PC-3 (cell line): Measurements from ENCODE around the gene MYOF. TPM values are rescaled to one million over a fixed set of nuclear protein-coding genes. Genes with fewer than 3 reads are reported as not detected.

Experiments
- ATAC-seq: fragments of 200-7000 bp; cut with Tn5 transposase; 2 replicates; pipeline ENCODE4 v1.9.1; 2020; ENCODE audit warnings: mild to moderate bottlenecking, moderate library complexity
- BruUV-seq: library from RNA; stranded (reverse); fragments of 400-500 nt; replicated peaks from 2 replicates; lab custom pipeline; 2021; lab: Mats Ljungman, UMichigan
- CTCF ChIA-PET: fragments of 300-600 bp; sonication (Branson Sonifier 250); formaldehyde crosslinking; loops from one replicate; lab custom pipeline; 2022; ENCODE audit warnings: antibody characterized with exemption; lab: Charles Lee
- POLR2A ChIA-PET: fragments of 300-600 bp; sonication (Branson Sonifier 250); formaldehyde crosslinking; loops from one replicate; lab custom pipeline; 2022; ENCODE audit warnings: antibody characterized with exemption; ENCODE audit not compliant: unreplicated experiment; lab: Charles Lee
- DNase-seq: peaks from one replicate; pipeline ENCODE4 v3.0.0-alpha.2; 2015
- H2AFZ ChIP-seq: fragments of 300-600 bp; sonication (generic); 2 replicates; pipeline ENCODE4 v1.6.0; 2016; ENCODE audit warnings: antibody characterized with exemption, low read length
- H3F3A ChIP-seq: fragments of 300-600 bp; sonication (generic); one replicate; pipeline ENCODE4 v1.6.0; 2017; ENCODE audit warnings: antibody characterized with exemption, low read length, control low read depth, mild to moderate bottlenecking; ENCODE audit not compliant: unreplicated experiment
- H3K27ac ChIP-seq: fragments of 300-600 bp; sonication (generic); 2 replicates; pipeline ENCODE4 v1.5.1; 2016; ENCODE audit warnings: mild to moderate bottlenecking, low read length
- H3K27me3 ChIP-seq: fragments of 300-600 bp; sonication (generic); 2 replicates; pipeline ENCODE4 v1.6.1; 2016; ENCODE audit warnings: low read length, mixed read lengths
- H3K36me3 ChIP-seq: fragments of 300-600 bp; sonication (generic); 2 replicates; pipeline ENCODE4 v1.6.1; 2016; ENCODE audit warnings: low read depth, mixed run types, low read length, mixed read lengths
- H3K4me1 ChIP-seq: fragments of 300-600 bp; sonication (generic); 2 replicates; pipeline ENCODE4 v1.5.1; 2016; ENCODE audit warnings: low read length; ENCODE audit not compliant: insufficient read depth
- H3K4me2 ChIP-seq: fragments of 300-600 bp; sonication (generic); 2 replicates; pipeline ENCODE4 v1.6.0; 2016; ENCODE audit warnings: low read length
- H3K4me3 ChIP-seq: fragments of 300-600 bp; sonication (generic); 2 replicates; pipeline ENCODE4 v1.5.1; 2016; ENCODE audit warnings: mild to moderate bottlenecking, low read length, mixed read lengths
- H3K79me2 ChIP-seq: fragments of 300-600 bp; sonication (generic); 2 replicates; pipeline ENCODE4 v1.6.1; 2017; ENCODE audit warnings: low read length, mixed read lengths
- H3K9ac ChIP-seq: fragments of 300-600 bp; sonication (generic); 2 replicates; pipeline ENCODE4 v1.6.0; 2016; ENCODE audit warnings: mild to moderate bottlenecking, low read length
- H3K9me2 ChIP-seq: fragments of 300-600 bp; sonication (generic); replicated peaks from 2 replicates; pipeline ENCODE4 v1.6.1; 2016; ENCODE audit warnings: mixed run types, low read length, mixed read lengths
- H3K9me3 ChIP-seq: fragments of 300-600 bp; sonication (generic); 2 replicates; pipeline ENCODE4 v1.6.1; 2016; ENCODE audit warnings: low read length, mixed read lengths
- H4K20me1 ChIP-seq: fragments of 300-600 bp; sonication (generic); 2 replicates; pipeline ENCODE4 v1.6.1; 2016; ENCODE audit warnings: low read length, mixed read lengths
- EZH2 ChIP-seq: fragments of 300-600 bp; sonication (generic); IDR thresholded peaks from one replicate; pipeline ENCODE4 v1.6.1; 2017; ENCODE audit warnings: antibody characterized with exemption, mild to moderate bottlenecking, low read length; ENCODE audit not compliant: unreplicated experiment
- EZH2phosphoT487 ChIP-seq: fragments of 300-600 bp; sonication (generic); IDR thresholded peaks from 2 replicates; pipeline ENCODE4 v1.6.1; 2018; ENCODE audit warnings: mild to moderate bottlenecking, antibody characterized with exemption, low read length, borderline replicate concordance
- intact Hi-C: fragments of 100-400 bp; cut with micrococcal nuclease; formaldehyde crosslinking; loops from 2 replicates; pipeline ENCODE4 v1.9.0; 2023
- total RNA-seq: library from RNA; depleted of rRNA; stranded (reverse); fragments of >200 nt; gene quantifications from 2 replicates; pipeline ENCODE4 v1.2.3, GENCODE V29; 2014
- TF ChIP-seq, protein P1 (sequence below): fragments of 300-600 bp; sonication (generic); conservative IDR thresholded peaks from 2 replicates; pipeline ENCODE4 v1.5.1; 2017; ENCODE audit warnings: antibody characterized with exemption, low read depth, mild to moderate bottlenecking, low read length

Gene MYOF
- total RNA-seq, 1 experiment from 2014 or later: 174 TPM

DNA sequence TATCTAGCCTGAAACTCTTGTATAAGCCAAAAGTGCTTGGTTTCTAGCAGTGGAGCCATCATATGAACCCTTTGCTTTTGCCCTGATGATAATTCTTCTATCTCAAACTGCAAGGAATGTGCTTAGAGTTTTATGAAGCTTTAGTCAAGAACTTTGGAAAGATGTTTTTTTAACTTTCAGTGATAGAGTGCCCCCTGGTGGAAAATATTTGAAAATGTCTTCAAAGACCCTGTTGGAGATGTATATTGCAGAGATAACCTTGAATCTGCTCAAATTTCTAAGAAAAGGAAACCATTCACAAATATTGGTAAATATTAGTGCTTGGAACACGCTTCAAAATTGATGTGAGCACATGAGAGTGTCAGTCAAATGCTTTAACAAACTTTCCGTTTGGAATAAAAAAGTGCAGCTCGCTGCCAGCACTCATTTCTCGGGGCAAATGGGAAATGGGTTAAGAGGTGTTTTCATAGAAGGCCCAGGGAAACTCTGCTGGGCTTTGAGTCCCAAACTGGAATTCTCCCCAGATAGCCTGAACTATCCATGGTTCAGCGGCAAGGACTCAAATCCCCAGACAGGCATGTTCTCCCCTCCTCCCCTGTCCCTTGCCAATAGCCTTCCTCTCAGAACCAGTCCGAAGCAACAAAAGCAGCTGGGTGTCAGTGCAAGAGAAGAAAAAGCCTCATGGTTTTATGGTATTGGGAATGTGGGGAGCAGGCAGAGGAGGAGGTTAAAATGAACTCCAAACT, 129.3 kb downstream of the MYOF start:
- Histone ChIP-seq H3K9ac (no peak overlapping the region), H3K4me2 (no peak overlapping the region), H3K36me3 (peaks cover 90% of the 10 kb centered on the region), H3K4me3 (no peak overlapping the region), H3K4me1 (no peaks in the 10 kb centered on the region), H3K9me2 (no peaks in the 10 kb centered on the region), H3K27me3 (no peaks in the 10 kb centered on the region), H2AFZ (no peak overlapping the region), H3K9me3 (no peaks in the 10 kb centered on the region), H3F3A (no peaks in the 10 kb centered on the region), H4K20me1 (no peaks in the 10 kb centered on the region), H3K79me2 (no peaks in the 10 kb centered on the region), H3K27ac (no peak overlapping the region)
- intact Hi-C loops: no loop called here
- no TSS peak for BruUV-seq
- CTCF ChIA-PET: no interaction called here
- ATAC-seq: peak; percentile 22; the same call in 1 of the 2 replicates
- TF ChIP-seq, protein P1, sequence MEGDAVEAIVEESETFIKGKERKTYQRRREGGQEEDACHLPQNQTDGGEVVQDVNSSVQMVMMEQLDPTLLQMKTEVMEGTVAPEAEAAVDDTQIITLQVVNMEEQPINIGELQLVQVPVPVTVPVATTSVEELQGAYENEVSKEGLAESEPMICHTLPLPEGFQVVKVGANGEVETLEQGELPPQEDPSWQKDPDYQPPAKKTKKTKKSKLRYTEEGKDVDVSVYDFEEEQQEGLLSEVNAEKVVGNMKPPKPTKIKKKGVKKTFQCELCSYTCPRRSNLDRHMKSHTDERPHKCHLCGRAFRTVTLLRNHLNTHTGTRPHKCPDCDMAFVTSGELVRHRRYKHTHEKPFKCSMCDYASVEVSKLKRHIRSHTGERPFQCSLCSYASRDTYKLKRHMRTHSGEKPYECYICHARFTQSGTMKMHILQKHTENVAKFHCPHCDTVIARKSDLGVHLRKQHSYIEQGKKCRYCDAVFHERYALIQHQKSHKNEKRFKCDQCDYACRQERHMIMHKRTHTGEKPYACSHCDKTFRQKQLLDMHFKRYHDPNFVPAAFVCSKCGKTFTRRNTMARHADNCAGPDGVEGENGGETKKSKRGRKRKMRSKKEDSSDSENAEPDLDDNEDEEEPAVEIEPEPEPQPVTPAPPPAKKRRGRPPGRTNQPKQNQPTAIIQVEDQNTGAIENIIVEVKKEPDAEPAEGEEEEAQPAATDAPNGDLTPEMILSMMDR: peak; percentile 76
- TF ChIP-seq EZH2: no peak
- peak; percentile 60 for DNase-seq
- POLR2A ChIA-PET: no interaction called here

DNA sequence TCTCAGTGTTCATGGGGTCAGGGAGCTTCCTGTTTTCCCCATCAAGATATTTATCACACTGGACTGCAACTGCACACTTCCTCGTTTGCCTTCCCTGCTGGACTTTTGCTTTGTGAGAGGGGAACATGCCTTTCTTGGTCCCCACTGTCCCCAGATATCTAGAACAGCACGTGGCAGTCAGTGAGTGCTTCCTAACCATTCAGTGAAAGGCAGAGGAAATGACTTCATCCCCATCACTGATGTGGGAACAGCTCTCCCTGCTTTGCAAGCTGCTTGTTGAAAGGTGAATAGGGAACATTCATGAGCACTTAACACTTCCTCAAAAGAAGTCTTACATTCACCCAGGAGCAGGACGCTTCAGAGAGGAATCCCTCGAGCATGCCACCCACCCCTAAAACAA, 135.4 kb downstream of the MYOF start:
- intact Hi-C loops: no loop called here
- no peaks in the 10 kb centered on the region for H3K9me2 ChIP-seq
- no peak for ATAC-seq
- peaks cover 86% of the 10 kb centered on the region for H3K36me3 ChIP-seq
- ChIA-PET CTCF (interaction anchor here (0.6 kb wide), 1 partner anchor 25 kb away, joined by 4 read pairs; no protein-coding TSS in a partner anchor), POLR2A (no interaction called here)
- no peaks in the 10 kb centered on the region for H3K4me1 ChIP-seq
- no peaks in the 10 kb centered on the region for H3K9me3 ChIP-seq
- H3K4me2 ChIP-seq: no peak overlapping the region
- TF ChIP-seq, protein P1: no peak
- no peak for TF ChIP-seq EZH2
- TF ChIP-seq EZH2phosphoT487: no peak
- no peak overlapping the region for H2AFZ ChIP-seq
- no peaks in the 10 kb centered on the region for H3K79me2 ChIP-seq
- H3K9ac ChIP-seq: no peak overlapping the region
- H4K20me1 ChIP-seq: no peaks in the 10 kb centered on the region
- H3F3A ChIP-seq: no peaks in the 10 kb centered on the region
- DNase-seq: no peak
- no peak overlapping the region for H3K27ac ChIP-seq
- no peaks in the 10 kb centered on the region for H3K27me3 ChIP-seq
- no TSS peak for BruUV-seq
- no peak overlapping the region for H3K4me3 ChIP-seq

DNA sequence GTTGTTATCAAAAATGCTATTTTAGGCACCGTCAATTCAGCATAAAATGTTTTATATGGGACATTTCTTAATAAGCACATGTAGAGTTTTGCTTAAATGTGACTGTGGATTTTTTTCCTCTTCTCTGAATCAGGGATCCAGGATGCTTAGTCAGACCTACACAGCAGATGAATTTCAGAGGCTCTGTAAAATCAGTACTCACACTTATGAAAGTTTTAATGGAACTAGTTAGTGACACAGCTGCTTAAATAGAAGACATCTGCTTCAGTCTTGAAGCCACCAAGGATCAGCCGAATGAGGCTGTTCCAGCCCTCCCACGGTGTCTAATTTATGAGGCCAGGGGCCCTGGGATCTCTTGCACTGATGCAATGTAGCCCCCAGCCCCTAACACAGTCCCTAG, 136.0 kb downstream of the MYOF start:
- no peaks in the 10 kb centered on the region for H3K79me2 ChIP-seq
- H3K27ac ChIP-seq: no peak overlapping the region
- DNase-seq (no peak), ATAC-seq (no peak)
- no peaks in the 10 kb centered on the region for H4K20me1 ChIP-seq
- no peaks in the 10 kb centered on the region for H3K27me3 ChIP-seq
- H2AFZ ChIP-seq: no peak overlapping the region
- TF ChIP-seq, protein P1: no peak
- TF ChIP-seq EZH2 (no peak), EZH2phosphoT487 (no peak)
- H3K4me2 ChIP-seq: no peak overlapping the region
- no peak overlapping the region for H3K9ac ChIP-seq
- H3K9me3 ChIP-seq: no peaks in the 10 kb centered on the region
- POLR2A ChIA-PET: no interaction called here
- H3K36me3 ChIP-seq: peaks cover 82% of the 10 kb centered on the region
- H3K9me2 ChIP-seq: no peaks in the 10 kb centered on the region
- no TSS peak for BruUV-seq
- H3F3A ChIP-seq: no peaks in the 10 kb centered on the region
- H3K4me3 ChIP-seq: no peak overlapping the region
- no peaks in the 10 kb centered on the region for H3K4me1 ChIP-seq
- intact Hi-C loops: no loop called here
- CTCF ChIA-PET: no interaction called here
